Hematopoietic multipotent progenitor cell treated with erythropoietin and hydrocortisone succinate and interleukin-3 and kit ligand, for 4 days (in vitro differentiated cells): ENCODE results near the gene MYBPH.
A peak's percentile ranks its signal among the peaks of the same experiment; 100 is the strongest.

Experiments used
- DNase-seq: peaks from one replicate; pipeline ENCODE4 v3.0.0-alpha.2; 2015

The MYBPH gene

GRCh38 chr1:203175237-203175826 lies at the start of gene MYBPH:
TSS of gene MYBPH (minus strand) at chr1:203175826. CDS start at chr1:203175755, 71 bp downstream.
- DNase-seq, result no peak

DNA sequence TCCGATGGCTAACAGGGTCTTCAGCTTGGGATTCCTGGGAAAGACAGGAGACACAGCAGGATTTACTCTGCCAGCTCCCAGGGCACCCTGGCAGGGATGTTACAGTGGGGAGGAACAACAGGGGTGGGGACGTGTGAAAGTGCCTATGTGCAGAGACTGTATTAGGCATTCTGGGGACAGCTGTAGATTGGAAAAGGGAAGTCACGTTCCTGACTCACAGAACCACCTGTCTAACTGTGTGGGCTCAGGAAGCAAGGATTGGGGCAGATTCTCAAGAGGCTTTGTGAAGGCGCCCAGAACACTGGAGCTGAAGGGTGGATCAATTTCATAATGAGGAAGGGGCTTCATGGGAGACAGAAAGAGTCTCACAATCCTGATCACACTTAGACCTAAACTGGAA lies 49.4 kb upstream of the MYBPH start:
- no peak for DNase-seq

DNA sequence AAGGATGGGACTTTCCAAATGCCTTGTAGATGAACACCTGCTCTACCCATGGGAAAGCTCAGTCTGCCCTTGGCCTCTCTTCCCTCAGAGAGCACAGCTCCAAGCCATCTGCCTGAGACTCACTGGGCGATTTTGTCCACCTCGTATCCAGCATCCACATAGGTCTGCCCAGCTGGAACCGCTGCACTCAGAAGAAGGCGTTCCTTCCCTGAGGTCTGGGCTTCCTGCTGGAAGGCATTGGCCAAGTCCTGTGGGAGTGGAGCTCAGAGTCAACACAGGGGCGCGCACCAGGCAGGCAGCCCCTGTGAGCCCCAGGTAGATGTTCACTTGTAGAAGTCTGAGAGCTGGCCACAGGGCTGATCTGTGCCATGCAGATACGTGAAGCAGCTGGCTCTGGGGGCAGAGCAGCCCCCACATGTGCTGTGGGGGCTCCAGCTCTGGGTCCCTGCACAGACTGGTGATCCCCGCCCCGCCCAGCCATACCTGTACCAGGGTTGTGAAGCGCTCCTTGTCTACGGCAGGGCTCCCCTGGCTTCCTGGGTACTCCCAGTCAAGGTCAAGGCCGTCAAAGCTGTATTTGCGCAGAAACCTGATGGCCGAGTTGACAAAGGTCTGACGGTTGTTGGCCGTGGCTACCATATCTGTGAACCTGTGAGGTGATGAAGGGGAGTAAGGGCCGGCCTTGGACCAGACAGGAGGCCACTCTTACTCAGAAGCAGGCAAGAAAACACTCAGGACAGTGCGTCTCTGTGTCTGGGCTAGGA lies 47.6 kb upstream of the MYBPH start:
- DNase-seq, result no peak

GRCh38 chr1:203219934-203220333 lies 44.3 kb upstream of the MYBPH start:
- peak; percentile 18 for DNase-seq

- no peak for DNase-seq
Observed at GRCh38 chr1:203219171-203219570, 43.5 kb upstream of the MYBPH start.

GRCh38 chr1:203217668-203218067 lies 42.0 kb upstream of the MYBPH start:
- DNase-seq, result peak; percentile 13

GRCh38 chr1:203217139-203217655 lies 41.6 kb upstream of the MYBPH start:
- peak; percentile 23 for DNase-seq

DNA sequence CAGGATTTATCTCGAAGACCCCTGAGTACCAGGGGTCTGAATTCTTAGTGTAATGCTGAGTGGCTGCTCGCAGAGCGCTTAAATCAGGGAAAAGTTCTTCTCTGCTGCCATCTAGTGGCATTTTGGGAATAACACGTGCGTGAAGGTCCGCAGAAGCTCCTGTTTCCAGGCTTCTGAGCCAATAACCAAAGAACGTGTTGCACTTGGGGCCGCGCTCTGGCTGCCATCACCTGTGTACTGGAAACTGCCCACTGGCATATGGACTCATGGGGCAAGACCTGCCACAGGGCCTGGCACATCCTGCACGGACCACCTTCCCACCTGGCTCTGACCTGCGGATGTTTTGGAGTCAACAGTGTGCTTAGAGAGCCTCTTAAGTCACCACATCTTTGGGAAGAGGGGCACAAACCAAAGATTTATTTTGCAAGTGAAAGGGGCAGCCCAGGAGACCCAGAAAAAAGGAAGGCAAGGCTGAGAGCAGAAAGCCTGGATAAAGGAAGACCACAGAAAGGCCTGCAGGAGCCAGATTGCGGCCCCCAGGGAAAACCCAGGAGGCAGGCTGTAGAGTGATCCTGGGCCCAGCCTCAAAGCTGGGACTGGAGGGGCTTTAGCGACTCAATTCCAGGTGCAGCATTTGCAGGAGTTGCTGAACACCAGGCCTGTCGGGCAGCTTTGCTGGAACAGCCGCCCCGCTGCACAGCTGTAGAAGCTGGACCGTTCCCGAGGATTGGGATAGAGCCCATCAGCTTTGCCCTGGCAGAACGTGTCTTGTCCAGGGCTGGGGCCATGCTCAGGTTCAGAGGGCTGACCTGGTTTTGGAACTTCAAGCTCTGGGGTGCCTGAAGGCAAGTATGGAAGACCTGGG lies 40.9 kb upstream of the MYBPH start:
- peak; percentile 86 for DNase-seq

- no peak for DNase-seq
Observed at GRCh38 chr1:203215573-203215972, 39.9 kb upstream of the MYBPH start.

GRCh38 chr1:203214871-203215270 lies 39.2 kb upstream of the MYBPH start:
- peak; percentile 29 for DNase-seq

- no peak for DNase-seq
Observed at GRCh38 chr1:203213126-203213525, 37.5 kb upstream of the MYBPH start.

DNA sequence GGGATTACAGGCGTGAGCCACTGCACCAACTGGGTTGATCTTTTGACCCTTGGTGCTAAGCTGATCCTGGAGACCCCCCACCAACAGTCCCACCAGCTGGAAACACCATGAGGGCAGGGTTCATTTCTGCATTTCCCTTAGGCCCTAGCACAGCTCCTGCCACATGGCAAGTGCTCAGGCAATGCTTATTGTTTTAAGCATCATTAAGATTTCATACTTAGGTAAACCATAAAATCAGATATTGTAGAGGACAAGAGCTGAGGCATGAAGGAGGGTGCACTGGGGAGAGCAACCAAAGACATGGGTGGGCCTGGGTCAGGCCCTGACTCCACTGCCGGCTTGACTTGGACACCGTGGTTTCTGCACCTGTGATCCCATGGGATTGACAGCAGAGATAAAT lies 36.2 kb upstream of the MYBPH start:
- DNase-seq, result no peak

GRCh38 chr1:203210988-203211387 lies 35.4 kb upstream of the MYBPH start:
- no peak for DNase-seq

DNA sequence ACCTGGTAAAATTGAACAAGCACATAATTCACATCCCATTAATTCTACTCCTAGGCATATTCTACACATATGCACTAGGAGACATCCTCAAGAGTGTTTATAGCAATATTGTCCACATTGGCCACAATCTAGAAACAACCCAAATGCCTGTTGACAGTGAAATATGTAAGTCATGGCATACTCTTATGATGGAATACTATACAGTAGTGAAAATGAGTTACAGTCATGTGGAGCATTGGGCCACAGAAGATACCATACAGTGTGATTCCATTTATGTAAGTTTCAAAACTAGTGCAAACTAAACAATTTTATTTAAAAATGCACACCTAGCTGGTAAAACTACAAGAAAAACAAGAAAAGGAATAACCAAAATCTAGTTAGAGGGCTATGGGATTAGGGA lies 34.7 kb upstream of the MYBPH start:
- DNase-seq, result no peak

GRCh38 chr1:203208181-203208580 lies 32.6 kb upstream of the MYBPH start:
- no peak for DNase-seq

- DNase-seq, result no peak
Observed at GRCh38 chr1:203207751-203208150, 32.1 kb upstream of the MYBPH start.

- DNase-seq, result no peak
Observed at GRCh38 chr1:203206129-203206687, 30.6 kb upstream of the MYBPH start.

DNA sequence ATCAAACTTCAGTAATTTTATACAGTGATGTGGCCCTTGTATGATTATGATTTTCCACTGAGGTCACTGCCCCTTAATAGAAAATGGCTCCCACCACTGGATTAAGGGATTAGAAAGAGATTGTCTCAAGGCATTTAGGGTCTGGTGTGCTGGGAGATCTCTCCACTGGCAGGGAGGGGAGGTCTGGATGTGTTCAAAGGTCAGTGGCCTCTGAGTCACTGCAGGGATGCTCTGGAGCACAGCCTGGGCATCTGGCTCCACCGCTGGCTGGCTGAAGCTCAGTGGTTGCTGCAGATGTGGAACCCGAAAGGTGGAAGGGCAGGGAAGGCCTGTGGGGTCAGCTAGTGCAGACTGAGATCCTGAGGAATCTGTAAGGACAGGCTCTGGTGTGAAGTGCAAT lies 29.1 kb upstream of the MYBPH start:
- no peak for DNase-seq

- DNase-seq, result peak; percentile 56
Observed at GRCh38 chr1:203202431-203203245, 27.0 kb upstream of the MYBPH start.

DNA sequence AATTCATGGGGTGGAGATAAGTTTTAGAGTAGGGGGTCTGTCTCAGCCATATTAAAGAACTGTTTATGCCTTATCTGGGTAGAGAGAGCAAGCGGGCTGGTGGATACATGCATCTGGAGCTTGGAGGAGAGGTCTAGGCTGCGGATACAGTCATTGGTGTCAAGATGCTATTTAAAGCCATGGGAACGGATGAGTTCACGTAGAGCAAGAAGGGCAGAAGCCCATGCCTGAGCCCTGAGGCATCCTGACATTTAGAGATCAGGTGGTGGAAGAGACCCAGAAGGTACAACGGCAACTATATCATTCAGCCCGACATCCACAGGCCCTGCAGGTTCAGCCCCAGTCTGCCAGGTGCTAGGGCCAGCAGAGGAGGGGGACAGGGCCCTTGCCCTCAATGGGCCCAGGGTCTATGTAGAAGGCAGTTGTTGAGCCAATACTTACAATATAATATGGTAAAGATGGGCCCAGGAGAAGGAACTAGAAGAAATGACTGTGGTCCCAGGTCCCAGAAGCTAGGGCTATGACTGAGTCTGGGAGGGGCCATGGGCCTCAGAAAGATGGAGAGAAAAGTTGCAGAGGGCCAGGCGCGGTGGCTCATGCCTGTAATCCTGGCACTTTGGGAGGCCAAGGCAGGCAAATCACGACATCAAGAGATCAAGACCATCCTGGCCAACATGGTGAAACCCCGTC lies 26.0 kb upstream of the MYBPH start:
- no peak for DNase-seq

- no peak for DNase-seq
Observed at GRCh38 chr1:203200916-203201315, 25.3 kb upstream of the MYBPH start.
